Neuronal stem cell (in vitro differentiated cells): ENCODE measurements around the gene ATAD5.
A peak's percentile ranks its signal among the peaks of the same experiment; 100 is the strongest.
"Not testable (repeated sequence)": the region's sequence is repeated elsewhere in the genome, so short reads cannot be mapped to it uniquely, and the experiment has no call there.

Experiments used
- DNase-seq: peaks from one replicate; pipeline ENCODE4 v3.0.0-alpha.2; 2013; ENCODE audit warnings: low spot score
- H2AFZ ChIP-seq: one replicate; pipeline ENCODE4 v1.6.1; 2013; ENCODE audit warnings: mild to moderate bottlenecking, low read length, inconsistent platforms
- H2AK5ac ChIP-seq: 2 replicates; pipeline ENCODE4 v1.6.1; 2013; ENCODE audit warnings: low read depth, mild to moderate bottlenecking, inconsistent platforms, low read length, moderate library complexity, mixed read lengths
- H2BK120ac ChIP-seq: 2 replicates; pipeline ENCODE4 v1.6.1; 2013; ENCODE audit warnings: low read depth, mild to moderate bottlenecking, inconsistent platforms, low read length, moderate library complexity, mixed read lengths
- H2BK12ac ChIP-seq: one replicate; pipeline ENCODE4 v1.6.1; 2013; ENCODE audit warnings: low read length, inconsistent platforms
- H2BK15ac ChIP-seq: 2 replicates; pipeline ENCODE4 v1.6.1; 2013; ENCODE audit warnings: mild to moderate bottlenecking, low read length, inconsistent platforms, mixed read lengths
- H2BK5ac ChIP-seq: one replicate; pipeline ENCODE4 v1.6.1; 2013; ENCODE audit warnings: inconsistent platforms, mild to moderate bottlenecking, low read length, moderate library complexity
- H3K14ac ChIP-seq: one replicate; pipeline ENCODE4 v1.6.1; 2013; ENCODE audit warnings: low read length, inconsistent platforms
- H3K18ac ChIP-seq: 2 replicates; pipeline ENCODE4 v1.6.1; 2013; ENCODE audit warnings: low read length, inconsistent platforms
- H3K23ac ChIP-seq: 2 replicates; pipeline ENCODE4 v1.6.1; 2013; ENCODE audit warnings: low read depth, mild to moderate bottlenecking, mixed read lengths, low read length, inconsistent platforms; ENCODE audit not compliant: poor library complexity
- H3K27ac ChIP-seq: replicated peaks from 3 replicates; pipeline ENCODE4 v1.5.1; 2013; ENCODE audit warnings: low read length, inconsistent platforms
- H3K27me3 ChIP-seq, 3 experiments: 2 replicates each; pipeline ENCODE4 v1.6.1; 2013; ENCODE audit warnings: low read length in 3 of 3, mild to moderate bottlenecking in 2 of 3, inconsistent platforms in 1 of 3, low read depth in 1 of 3, mixed read lengths in 1 of 3, moderate library complexity in 1 of 3; ENCODE audit not compliant: control insufficient read depth in 3 of 3, insufficient read depth in 3 of 3
- H3K36me3 ChIP-seq, 2 donors: replicated peaks in 1 of 2; 2 replicates each; pipeline ENCODE4 v1.6.1; 2013; ENCODE audit warnings: low read length in 2 of 2; ENCODE audit not compliant: control insufficient read depth in 2 of 2, insufficient read depth in 2 of 2
- H3K4ac ChIP-seq: 2 replicates; pipeline ENCODE4 v1.6.1; 2013; ENCODE audit warnings: inconsistent platforms, mild to moderate bottlenecking, low read length, moderate library complexity
- H3K4me1 ChIP-seq, 2 donors: 1 replicate in 1 of 2; 2 replicates in 1 of 2; pipeline ENCODE4 v1.6.1; 2013; ENCODE audit warnings: low read length in 2 of 2, low read depth in 1 of 2; ENCODE audit not compliant: control insufficient read depth in 2 of 2, insufficient read depth in 1 of 2
- H3K4me2 ChIP-seq: one replicate; pipeline ENCODE4 v1.6.1; 2013; ENCODE audit warnings: mild to moderate bottlenecking, low read length, inconsistent platforms; ENCODE audit not compliant: insufficient read depth, poor library complexity, severe bottlenecking
- H3K4me3 ChIP-seq, 2 donors: 2 replicates each; pipeline ENCODE4 v1.5.1; 2013; ENCODE audit warnings: low read length in 2 of 2, mild to moderate bottlenecking in 2 of 2, inconsistent platforms in 1 of 2, moderate library complexity in 1 of 2
- H3K79me1 ChIP-seq: one replicate; pipeline ENCODE4 v1.6.1; 2013; ENCODE audit warnings: low read depth, mild to moderate bottlenecking, inconsistent platforms, low read length, moderate library complexity
- H3K9ac ChIP-seq: one replicate; pipeline ENCODE4 v1.6.1; 2013; ENCODE audit warnings: mild to moderate bottlenecking, low read depth, low read length, inconsistent platforms; ENCODE audit not compliant: poor library complexity
- H3K9me3 ChIP-seq, 2 donors: replicated peaks in 1 of 2; 2 replicates each; pipeline versions ENCODE3 to v1.6.1; 2013; ENCODE audit warnings: low read length in 2 of 2, mild to moderate bottlenecking in 2 of 2, inconsistent platforms in 1 of 2, low read depth in 1 of 2, mixed read lengths in 1 of 2, moderate library complexity in 1 of 2; ENCODE audit not compliant: control insufficient read depth in 2 of 2, insufficient read depth in 1 of 2
- H4K8ac ChIP-seq: one replicate; pipeline ENCODE4 v1.6.1; 2013; ENCODE audit warnings: low read depth, mild to moderate bottlenecking, inconsistent platforms, low read length, moderate library complexity
- H4K91ac ChIP-seq: one replicate; pipeline ENCODE4 v1.6.1; 2013; ENCODE audit warnings: low read length, low read depth, mild to moderate bottlenecking, inconsistent platforms; ENCODE audit not compliant: poor library complexity
- WGBS, 2 donors: extraction: QIAGEN DNeasy Blood & Tissue Kit; methylation state at CpG; one replicate each; pipeline ENCODE4 v1.1.7; 2013; ENCODE audit warnings: missing lambda C conversion rate in 2 of 2, mixed read lengths in 1 of 2; ENCODE audit not compliant: insufficient read length in 2 of 2, insufficient replicate concordance in 1 of 2; ENCODE audit errors: extremely low coverage in 2 of 2; 5-methylcytosine and 5-hydroxymethylcytosine counted together

ATAD5 gene

DNA sequence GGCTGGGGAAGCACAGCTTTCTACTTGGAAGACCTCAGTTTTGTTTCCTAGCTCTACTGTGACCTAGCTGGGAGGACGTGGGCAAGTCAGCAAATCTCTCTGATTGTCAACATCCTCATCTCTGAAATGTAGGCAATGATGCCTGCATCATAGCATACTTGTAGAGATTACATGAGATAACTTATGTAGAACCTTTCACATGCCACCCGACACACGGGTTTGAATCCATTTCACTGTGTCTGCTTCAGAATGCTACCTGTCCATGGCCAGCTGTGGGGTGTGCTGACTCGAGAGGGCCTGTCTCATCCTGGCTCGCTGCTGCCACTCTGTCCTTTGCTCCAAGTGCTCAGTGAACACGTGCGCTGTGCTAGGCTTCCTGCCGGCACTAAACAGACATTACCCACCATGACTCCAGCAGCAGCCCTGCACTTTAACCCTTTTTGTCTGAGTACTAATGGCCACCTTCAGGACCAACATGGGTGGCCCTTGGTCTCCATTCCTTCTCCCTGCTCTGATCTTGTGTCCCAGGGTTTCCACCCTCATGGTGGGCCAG lies 97.4 kb downstream of the ATAD5 start:
- Histone ChIP-seq H2BK12ac (no peak overlapping the region), H3K9ac (no peak overlapping the region), H2BK120ac (no peak overlapping the region), H3K4me2 (no peak overlapping the region), H2BK15ac (no peak overlapping the region), H3K18ac (no peak overlapping the region), H3K23ac (no peak overlapping the region), H2BK5ac (no peak overlapping the region), H3K14ac (no peak overlapping the region), H3K27ac (no peak overlapping the region), H4K91ac (no peak overlapping the region), H2AK5ac (no peak overlapping the region), H3K36me3 (no peaks in the 10 kb centered on the region), H2AFZ (peak overlapping the region; percentile 54), H3K79me1 (no peaks in the 10 kb centered on the region), H4K8ac (no peak overlapping the region), H3K4me1 (peaks cover 0 to 1% of the 10 kb centered on the region in 2 donors), H3K4ac (no peak overlapping the region), H3K27me3 (peaks cover 0 to 39% (median 2%) of the 10 kb centered on the region in 3 experiments), H3K4me3 (no peak overlapping the region), H3K9me3 (no peaks in the 10 kb centered on the region)
- DNase-seq: no peak
- WGBS, 2 donors: no CpG with 5 or more reads among the region's 8 CpGs

DNA sequence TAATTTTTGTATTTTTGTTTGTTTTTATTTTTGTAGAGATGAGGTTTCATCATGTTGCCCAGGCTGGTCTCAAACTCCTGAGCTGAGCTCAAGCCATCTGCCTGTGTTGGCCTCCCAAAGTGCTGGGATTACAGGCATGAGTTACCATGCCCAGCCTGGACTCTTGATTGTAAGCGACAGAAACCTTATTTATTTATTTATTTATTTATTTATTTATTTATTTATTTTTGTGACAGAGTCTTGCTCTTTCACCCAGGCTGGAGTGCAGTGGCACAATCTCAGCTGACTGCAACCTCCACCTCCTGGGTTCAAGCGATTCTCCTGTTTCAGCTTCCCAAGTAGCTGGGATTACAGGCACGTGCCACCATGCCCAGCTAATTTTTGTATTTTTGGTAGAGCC lies 98.1 kb downstream of the ATAD5 start:
- H3K9ac ChIP-seq, H2AFZ ChIP-seq, H3K4ac ChIP-seq, H3K4me1 ChIP-seq, H2BK5ac ChIP-seq, H2AK5ac ChIP-seq, H4K8ac ChIP-seq, H3K4me3 ChIP-seq, H3K36me3 ChIP-seq, H3K4me2 ChIP-seq, H3K18ac ChIP-seq, H3K23ac ChIP-seq, H3K14ac ChIP-seq, H4K91ac ChIP-seq, H2BK12ac ChIP-seq, H2BK15ac ChIP-seq, H3K79me1 ChIP-seq, H3K9me3 ChIP-seq, H3K27ac ChIP-seq, H2BK120ac ChIP-seq, DNase-seq: not testable (repeated sequence)
- no CpG with 5 or more reads among the region's 3 CpGs for WGBS, 2 donors
- peaks cover 0 to 39% (median 0%) of the 10 kb centered on the region in 3 experiments for H3K27me3 ChIP-seq

DNA sequence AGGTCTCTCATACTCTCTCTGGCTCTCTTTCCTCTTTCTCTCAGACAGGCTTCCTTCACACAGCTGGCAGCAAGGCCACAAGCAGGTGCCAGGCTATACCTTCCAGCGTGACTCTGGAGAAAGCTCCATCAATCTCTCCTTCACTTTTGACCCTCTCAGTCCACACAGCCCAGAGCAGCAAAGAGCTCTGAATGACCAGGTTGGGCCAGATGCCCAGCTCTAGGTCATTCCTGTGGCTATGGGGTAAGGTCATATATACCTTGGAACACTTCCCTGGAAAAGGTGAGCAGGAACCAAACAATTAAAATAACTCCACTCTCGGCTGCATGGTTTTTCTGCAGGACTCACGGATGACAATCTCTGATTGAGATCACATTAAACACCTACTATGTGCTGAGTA lies 98.7 kb downstream of the ATAD5 start:
- Histone ChIP-seq H4K8ac (no peak overlapping the region), H3K9me3 (no peaks in the 10 kb centered on the region), H3K23ac (no peak overlapping the region), H3K27me3 (peaks cover 0 to 42% (median 0%) of the 10 kb centered on the region in 3 experiments), H2AFZ (no peak overlapping the region), H2BK15ac (no peak overlapping the region), H3K36me3 (no peaks in the 10 kb centered on the region), H3K14ac (no peak overlapping the region), H2BK120ac (no peak overlapping the region), H3K9ac (no peak overlapping the region), H3K4me1 (peaks cover 0 to 1% of the 10 kb centered on the region in 2 donors), H3K27ac (no peak overlapping the region), H3K18ac (no peak overlapping the region), H3K4me2 (no peak overlapping the region), H3K4ac (no peak overlapping the region), H2AK5ac (no peak overlapping the region), H4K91ac (no peak overlapping the region), H3K79me1 (no peaks in the 10 kb centered on the region), H2BK12ac (no peak overlapping the region), H3K4me3 (no peak overlapping the region), H2BK5ac (no peak overlapping the region)
- no CpG with 5 or more reads among the region's 3 CpGs for WGBS, 2 donors
- no peak for DNase-seq

DNA sequence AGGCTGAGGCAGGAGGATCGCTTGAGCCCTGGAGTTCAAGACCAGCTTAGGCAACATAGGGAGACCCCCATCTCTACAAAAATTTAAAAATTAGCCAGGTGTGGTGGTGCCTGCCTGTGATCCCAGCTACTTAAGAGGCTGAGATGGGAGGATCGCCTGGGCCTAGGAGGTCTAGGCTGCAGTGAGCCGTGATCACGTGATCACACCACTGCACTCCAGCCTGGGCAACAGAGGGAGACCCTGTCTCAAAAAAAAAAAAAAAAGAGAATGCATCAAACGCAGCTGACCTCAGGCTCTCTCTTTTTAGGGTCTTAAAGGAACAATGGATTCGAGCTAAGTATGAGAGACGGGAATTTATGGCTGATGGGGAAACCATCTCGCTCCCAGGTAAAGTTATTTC lies 99.8 kb downstream of the ATAD5 start:
- not testable (repeated sequence) for H3K9me3 ChIP-seq, H2BK5ac ChIP-seq, H2BK12ac ChIP-seq, H2BK120ac ChIP-seq, H2AFZ ChIP-seq, H3K14ac ChIP-seq, H3K23ac ChIP-seq, DNase-seq, H3K79me1 ChIP-seq, H2BK15ac ChIP-seq, H4K8ac ChIP-seq, H3K18ac ChIP-seq, H3K4me1 ChIP-seq, H3K27ac ChIP-seq, H3K4me2 ChIP-seq, H3K4ac ChIP-seq, H3K36me3 ChIP-seq, H2AK5ac ChIP-seq, H3K9ac ChIP-seq, H3K4me3 ChIP-seq, H4K91ac ChIP-seq
- no CpG with 5 or more reads among the region's 8 CpGs for WGBS, 2 donors
- H3K27me3 ChIP-seq: peaks cover 0 to 37% (median 0%) of the 10 kb centered on the region in 3 experiments
